Gastrocnemius medialis (tissue), 4 donors: ENCODE measurements around the gene PNPLA4. TPM values are rescaled to one million over a fixed set of nuclear protein-coding genes. Genes with fewer than 3 reads are reported as not detected.

Experiments used
- ATAC-seq, 2 donors: fragments of 150-250 bp; one replicate each; pipeline ENCODE4 v1.9.1; 2016
- DNase-seq, 2 donors: peaks; one replicate each; pipeline ENCODE4 v3.0.0-alpha.2; 2019
- H3K27ac ChIP-seq, 4 donors: fragments of 200-600 bp; sonication (generic); 1 replicate in 1 of 4; 2 replicates in 3 of 4; pipeline ENCODE4 v1.5.1; 2016 to 2018; ENCODE audit warnings: mild to moderate bottlenecking in 2 of 4, moderate library complexity in 1 of 4
- H3K27me3 ChIP-seq, 3 donors: fragments of 200-600 bp; sonication (generic) in 2 of 3; 1 replicate in 1 of 3; 2 replicates in 2 of 3; pipeline versions ENCODE4 v1.5.1 to v1.6.0; 2016 to 2019; ENCODE audit warnings: mild to moderate bottlenecking in 1 of 3, moderate library complexity in 1 of 3
- H3K36me3 ChIP-seq, 2 donors: fragments of 200-600 bp; sonication (generic) in 1 of 2; one replicate each; pipeline ENCODE4 v1.5.1; 2017 to 2018
- H3K4me1 ChIP-seq, 2 donors: fragments of 200-600 bp; sonication (generic) in 1 of 2; one replicate each; pipeline ENCODE4 v1.5.1; 2016 to 2017; ENCODE audit warnings: mild to moderate bottlenecking in 2 of 2
- H3K4me3 ChIP-seq, 4 donors: fragments of 200-600 bp; sonication (generic) in 3 of 4; 1 replicate in 1 of 4; 2 replicates in 3 of 4; pipeline ENCODE4 v1.5.1; 2016 to 2019; ENCODE audit warnings: mild to moderate bottlenecking in 2 of 4
- H3K9me3 ChIP-seq, 3 donors: fragments of 200-600 bp; sonication (generic) in 2 of 3; 1 replicate in 1 of 3; 2 replicates in 2 of 3; pipeline ENCODE4 v1.5.1; 2016 to 2019
- POLR2A ChIP-seq, 2 donors: fragments of 450-650 bp; IDR thresholded peaks; one replicate each; pipeline ENCODE4 v1.6.1; 2017; ENCODE audit warnings: antibody characterized with exemption in 2 of 2, mild to moderate bottlenecking in 2 of 2, moderate library complexity in 2 of 2
- in situ Hi-C, 4 donors: fragments of 200-750 bp; cut with MboI; loops; one replicate each; pipeline versions ENCODE4 v1.15.0 to v1.8.0; 2017; ENCODE audit warnings: low sequenced_read_pairs in 4 of 4
- intact Hi-C: fragments of 100-400 bp; cut with DNase I; formaldehyde crosslinking; loops from one replicate; pipeline ENCODE4 v1.15.1; 2023; ENCODE audit warnings: low total_unique reads
- total RNA-seq, 4 donors: library from RNA; depleted of rRNA; stranded (reverse); fragments of >200 nt; gene quantifications; one replicate each; pipeline versions ENCODE4 v1.1.0 to v1.2.3, GENCODE V29; 2016
- TF ChIP-seq, protein P1 (sequence below), 5 experiments: fragments of 450-650 bp in 3 of 5; fragments of 200-600 bp in 2 of 5; sonication (generic) in 2 of 5; IDR thresholded peaks in 4 of 5; conservative IDR thresholded peaks in 1 of 5; 1 replicate in 4 of 5; 2 replicates in 1 of 5; pipeline ENCODE4 v1.5.1; 2016 to 2019; ENCODE audit warnings: antibody characterized with exemption in 5 of 5, mild to moderate bottlenecking in 3 of 5, moderate library complexity in 3 of 5

The PNPLA4 gene
- total RNA-seq, 4 donors from 2014 or later: 20.9 to 45.6 (median 33.8) TPM

- DNase-seq (no peak), ATAC-seq (no peak)
- no peak for TF ChIP-seq POLR2A (IDR thresholded peaks at IDR 0.05)
- TF ChIP-seq, protein P1, sequence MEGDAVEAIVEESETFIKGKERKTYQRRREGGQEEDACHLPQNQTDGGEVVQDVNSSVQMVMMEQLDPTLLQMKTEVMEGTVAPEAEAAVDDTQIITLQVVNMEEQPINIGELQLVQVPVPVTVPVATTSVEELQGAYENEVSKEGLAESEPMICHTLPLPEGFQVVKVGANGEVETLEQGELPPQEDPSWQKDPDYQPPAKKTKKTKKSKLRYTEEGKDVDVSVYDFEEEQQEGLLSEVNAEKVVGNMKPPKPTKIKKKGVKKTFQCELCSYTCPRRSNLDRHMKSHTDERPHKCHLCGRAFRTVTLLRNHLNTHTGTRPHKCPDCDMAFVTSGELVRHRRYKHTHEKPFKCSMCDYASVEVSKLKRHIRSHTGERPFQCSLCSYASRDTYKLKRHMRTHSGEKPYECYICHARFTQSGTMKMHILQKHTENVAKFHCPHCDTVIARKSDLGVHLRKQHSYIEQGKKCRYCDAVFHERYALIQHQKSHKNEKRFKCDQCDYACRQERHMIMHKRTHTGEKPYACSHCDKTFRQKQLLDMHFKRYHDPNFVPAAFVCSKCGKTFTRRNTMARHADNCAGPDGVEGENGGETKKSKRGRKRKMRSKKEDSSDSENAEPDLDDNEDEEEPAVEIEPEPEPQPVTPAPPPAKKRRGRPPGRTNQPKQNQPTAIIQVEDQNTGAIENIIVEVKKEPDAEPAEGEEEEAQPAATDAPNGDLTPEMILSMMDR (IDR thresholded peaks at IDR 0.05 in 4 of 5, conservative IDR thresholded peaks at IDR 0.05 in 1 of 5): no peak
- intact Hi-C loops (no loop called here), in situ Hi-C loops (no loop called here)
- H3K4me1 ChIP-seq: peaks cover 0 to 3% of the 10 kb centered on the region in 2 donors
- H3K27me3 ChIP-seq: no peaks in the 10 kb centered on the region
- H3K36me3 ChIP-seq: no peaks in the 10 kb centered on the region
- no peaks in the 10 kb centered on the region for H3K9me3 ChIP-seq
- H3K4me3 ChIP-seq: no peak overlapping the region
- no peak overlapping the region for H3K27ac ChIP-seq
Measured at GRCh38 chrX:7943600-7944245, 16.5 kb upstream of the PNPLA4 start.

DNA sequence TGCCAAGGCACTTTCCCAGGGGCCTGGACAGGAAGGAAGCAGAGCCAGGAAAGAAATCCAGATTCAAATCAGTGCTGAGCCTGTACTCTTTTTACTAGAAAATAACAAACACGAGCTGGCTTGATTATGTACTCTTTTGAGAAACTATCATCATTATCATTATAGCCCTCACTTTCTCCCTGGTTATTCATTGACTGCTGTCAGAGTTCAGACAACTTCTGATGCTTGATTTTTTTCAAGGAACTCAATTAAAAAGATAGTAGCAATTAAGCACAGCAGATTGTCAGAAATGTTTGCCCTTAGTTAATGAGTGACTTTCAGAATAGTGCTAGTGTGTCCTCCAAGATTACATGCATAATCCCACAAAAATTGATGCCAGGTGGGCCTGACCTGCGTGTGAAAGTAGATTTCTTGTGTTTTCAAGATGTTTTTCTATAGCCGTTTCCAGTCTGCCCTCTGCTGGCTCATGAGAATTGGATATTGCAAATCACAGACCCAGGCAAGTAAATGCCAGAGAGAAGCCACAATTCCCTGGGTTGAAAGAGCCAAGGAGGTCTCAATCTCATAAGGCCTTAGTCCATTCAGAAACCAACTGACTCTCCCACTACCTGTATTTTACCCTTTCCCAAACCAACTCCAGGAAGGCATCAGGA is 14.3 kb upstream of the PNPLA4 start:
- intact Hi-C loops: no loop called here
- ATAC-seq: no peak

GRCh38 chrX:7934026-7934425 is 6.8 kb upstream of the PNPLA4 start:
- H3K36me3 ChIP-seq: no peaks in the 10 kb centered on the region
- DNase-seq: no peak
- TF ChIP-seq, protein P1 (IDR thresholded peaks at IDR 0.05 in 4 of 5, conservative IDR thresholded peaks at IDR 0.05 in 1 of 5): no peak
- TF ChIP-seq POLR2A (IDR thresholded peaks at IDR 0.05): no peak
- H3K27ac ChIP-seq: no peak overlapping the region
- no peaks in the 10 kb centered on the region for H3K9me3 ChIP-seq
- no peaks in the 10 kb centered on the region for H3K27me3 ChIP-seq
- no peaks in the 10 kb centered on the region for H3K4me1 ChIP-seq
- in situ Hi-C loops (no loop called here), intact Hi-C loops (no loop called here)
- no peak overlapping the region for H3K4me3 ChIP-seq
- ATAC-seq: no peak

More for the DNA sequence above, 14.3 kb upstream of the PNPLA4 start:
- H3K27me3 ChIP-seq: no peaks in the 10 kb centered on the region
- no peak overlapping the region for H3K27ac ChIP-seq
- H3K4me1 ChIP-seq: peaks cover 0 to 3% of the 10 kb centered on the region in 2 donors
- no peak for DNase-seq
- H3K36me3 ChIP-seq: no peaks in the 10 kb centered on the region
- H3K4me3 ChIP-seq: no peak overlapping the region
- no peaks in the 10 kb centered on the region for H3K9me3 ChIP-seq
- TF ChIP-seq POLR2A (IDR thresholded peaks at IDR 0.05): no peak
- TF ChIP-seq, protein P1 (IDR thresholded peaks at IDR 0.05 in 4 of 5, conservative IDR thresholded peaks at IDR 0.05 in 1 of 5): no peak
- in situ Hi-C loops: no loop called here

DNA sequence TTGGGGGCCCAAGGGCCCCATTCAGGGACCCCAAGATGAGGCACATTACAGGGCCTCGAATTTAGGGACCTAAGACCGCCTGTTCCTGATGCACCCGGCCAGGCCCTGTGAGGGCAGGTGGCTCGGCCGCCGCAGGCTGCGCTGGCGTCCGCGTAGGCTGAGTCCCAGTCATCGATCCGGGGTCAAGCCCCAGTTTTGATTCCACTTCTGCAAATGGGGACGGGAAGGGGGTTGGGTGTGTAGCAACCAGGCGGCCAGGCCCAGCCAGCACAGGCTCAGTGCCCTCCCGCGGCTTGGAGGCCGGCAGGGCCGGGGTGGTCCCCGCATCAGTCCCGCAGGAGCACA is 327 bp downstream of the PNPLA4 start:
- intact Hi-C loops: loop anchor here (5.0 kb wide), 2 partner anchors 780 to 795 kb away; partner anchors contain the start of genes PUDP and STS
- Histone ChIP-seq H3K4me3 (peak overlapping the region; percentile 61 to 75 (median 69)), H3K4me1 (peaks cover 0 to 7% of the 10 kb centered on the region in 2 donors), H3K36me3 (no peaks in the 10 kb centered on the region), H3K9me3 (no peaks in the 10 kb centered on the region), H3K27me3 (no peaks in the 10 kb centered on the region), H3K27ac (peak overlapping the region; percentile 67 to 88 (median 78))
- TF ChIP-seq, protein P1 (IDR thresholded peaks at IDR 0.05 in 4 of 5, conservative IDR thresholded peaks at IDR 0.05 in 1 of 5): no peak
- no peak for TF ChIP-seq POLR2A (IDR thresholded peaks at IDR 0.05)
- DNase-seq: no peak
- ATAC-seq: peak; percentile 39 to 48
- in situ Hi-C loops: no loop called here
